Stomach (tissue), 4 donors: ENCODE data around the gene FBXO7.

Source experiments
- EP300 ChIP-seq: sonication (generic); formaldehyde crosslinking; IDR thresholded peaks from one replicate; pipeline ENCODE4 v1.6.1; 2017; ENCODE audit warnings: antibody characterized with exemption
- POLR2A ChIP-seq, 4 donors: fragments of 450-650 bp; IDR thresholded peaks; one replicate each; pipeline ENCODE4 v1.6.1; 2016; ENCODE audit warnings: antibody characterized with exemption in 4 of 4, control low read depth in 2 of 4, mild to moderate bottlenecking in 1 of 4, moderate library complexity in 1 of 4
- POLR2AphosphoS5 ChIP-seq, 3 donors: sonication (generic); formaldehyde crosslinking; IDR thresholded peaks; one replicate each; pipeline ENCODE4 v1.6.1; 2016; ENCODE audit warnings: antibody characterized with exemption in 3 of 3
- TF ChIP-seq, protein P1 (sequence below), 7 experiments: fragments of 450-650 bp in 4 of 7; fragments of 200-600 bp in 3 of 7; sonication (generic) in 3 of 7; IDR thresholded peaks; one replicate each; pipeline ENCODE4 v1.5.1; 2016 to 2019; ENCODE audit warnings: antibody characterized with exemption in 7 of 7, control low read depth in 2 of 7, mild to moderate bottlenecking in 1 of 7

DNA sequence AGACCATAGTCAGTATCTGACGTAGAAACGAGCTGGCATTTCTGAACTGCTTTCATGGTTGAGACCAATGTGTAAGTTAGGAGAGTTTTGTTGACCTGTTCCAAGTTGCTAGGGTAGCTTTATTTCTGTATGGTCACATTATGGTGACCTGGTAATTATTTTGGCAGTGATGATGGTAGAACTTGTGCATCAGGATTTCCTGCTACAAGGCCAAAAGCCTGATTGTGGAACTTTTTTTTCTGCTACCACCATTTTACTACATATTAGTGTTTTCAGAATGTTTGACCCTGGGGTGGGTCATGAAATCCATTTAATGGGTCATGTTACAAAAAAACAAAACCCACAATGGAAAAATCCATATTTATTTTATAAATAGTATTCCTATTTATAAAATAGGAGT, 18.9 kb downstream of the FBXO7 start:
- TF ChIP-seq, protein P1, sequence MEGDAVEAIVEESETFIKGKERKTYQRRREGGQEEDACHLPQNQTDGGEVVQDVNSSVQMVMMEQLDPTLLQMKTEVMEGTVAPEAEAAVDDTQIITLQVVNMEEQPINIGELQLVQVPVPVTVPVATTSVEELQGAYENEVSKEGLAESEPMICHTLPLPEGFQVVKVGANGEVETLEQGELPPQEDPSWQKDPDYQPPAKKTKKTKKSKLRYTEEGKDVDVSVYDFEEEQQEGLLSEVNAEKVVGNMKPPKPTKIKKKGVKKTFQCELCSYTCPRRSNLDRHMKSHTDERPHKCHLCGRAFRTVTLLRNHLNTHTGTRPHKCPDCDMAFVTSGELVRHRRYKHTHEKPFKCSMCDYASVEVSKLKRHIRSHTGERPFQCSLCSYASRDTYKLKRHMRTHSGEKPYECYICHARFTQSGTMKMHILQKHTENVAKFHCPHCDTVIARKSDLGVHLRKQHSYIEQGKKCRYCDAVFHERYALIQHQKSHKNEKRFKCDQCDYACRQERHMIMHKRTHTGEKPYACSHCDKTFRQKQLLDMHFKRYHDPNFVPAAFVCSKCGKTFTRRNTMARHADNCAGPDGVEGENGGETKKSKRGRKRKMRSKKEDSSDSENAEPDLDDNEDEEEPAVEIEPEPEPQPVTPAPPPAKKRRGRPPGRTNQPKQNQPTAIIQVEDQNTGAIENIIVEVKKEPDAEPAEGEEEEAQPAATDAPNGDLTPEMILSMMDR (IDR thresholded peaks at IDR 0.05), result no peak
- TF ChIP-seq POLR2A (IDR thresholded peaks at IDR 0.05) (no peak), EP300 (no peak), POLR2AphosphoS5 (IDR thresholded peaks at IDR 0.05) (no peak)
